A204.1 (cell line): ENCODE data around the gene HRAS.

Source experiments
- FAIRE-seq: peaks from 2 replicates; lab custom pipeline; 2012; peaks lifted over from hg19 to GRCh38; lab: Jason Lieb, UNC

The HRAS gene

DNA sequence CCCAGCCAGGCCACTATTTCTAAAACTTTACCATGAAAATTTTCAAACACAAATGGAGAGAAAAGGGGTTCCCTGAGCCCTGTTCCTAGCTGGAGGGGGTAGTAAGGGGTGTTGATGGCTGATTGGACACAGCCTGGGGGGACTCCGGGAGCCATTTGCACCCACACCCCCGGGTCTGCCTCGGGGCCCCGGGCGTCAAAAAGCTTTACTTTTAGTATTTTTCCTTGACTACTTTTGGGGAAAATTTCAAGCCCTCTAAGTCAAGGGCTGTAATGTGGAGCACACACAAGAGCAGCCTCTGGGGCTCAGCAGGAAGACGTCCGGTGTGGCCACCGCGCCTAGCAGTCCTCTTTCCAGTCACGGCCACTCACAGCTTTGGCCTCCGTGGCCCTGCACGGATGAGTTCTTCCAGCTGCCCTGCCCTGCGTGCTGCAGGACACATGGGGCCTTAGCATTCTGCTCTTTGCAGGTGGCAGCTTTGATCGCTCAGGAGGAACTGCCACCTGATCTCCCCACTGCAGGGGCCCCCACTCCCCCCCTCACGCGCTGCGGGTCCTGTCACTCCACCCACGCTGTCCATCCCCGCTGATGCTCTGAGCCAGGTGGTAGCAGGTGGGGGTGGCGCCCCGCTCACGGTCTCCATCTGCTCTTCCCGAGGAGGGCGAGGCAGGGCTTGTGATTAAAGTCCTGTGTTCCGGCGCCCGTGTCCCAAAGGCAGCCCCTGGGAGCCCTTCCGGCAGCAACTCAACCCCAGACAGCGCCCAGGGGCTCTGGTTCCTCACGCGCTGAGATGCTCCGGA lies 42.7 kb downstream of the HRAS start:
- FAIRE-seq: no peak

DNA sequence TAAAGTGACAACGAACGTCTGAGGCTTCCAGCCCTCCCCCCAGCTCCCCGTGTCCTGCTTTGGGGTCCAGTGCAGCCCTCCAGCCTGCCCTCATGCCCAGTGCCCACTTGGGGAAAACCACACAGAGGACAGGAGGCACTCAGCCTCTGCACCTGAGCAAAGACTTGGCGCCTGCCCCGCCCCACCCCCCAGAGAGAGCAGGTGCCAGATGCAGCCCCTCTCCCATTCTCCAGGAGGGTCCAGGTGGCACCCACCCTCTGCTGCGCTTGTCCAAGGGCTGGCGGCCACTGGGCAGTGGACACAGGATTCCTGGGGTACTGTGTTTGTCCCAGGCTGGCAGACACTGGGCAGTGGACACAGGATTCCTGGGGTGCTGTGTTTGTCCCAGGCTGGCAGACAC lies 44.0 kb downstream of the HRAS start:
- no peak for FAIRE-seq

DNA sequence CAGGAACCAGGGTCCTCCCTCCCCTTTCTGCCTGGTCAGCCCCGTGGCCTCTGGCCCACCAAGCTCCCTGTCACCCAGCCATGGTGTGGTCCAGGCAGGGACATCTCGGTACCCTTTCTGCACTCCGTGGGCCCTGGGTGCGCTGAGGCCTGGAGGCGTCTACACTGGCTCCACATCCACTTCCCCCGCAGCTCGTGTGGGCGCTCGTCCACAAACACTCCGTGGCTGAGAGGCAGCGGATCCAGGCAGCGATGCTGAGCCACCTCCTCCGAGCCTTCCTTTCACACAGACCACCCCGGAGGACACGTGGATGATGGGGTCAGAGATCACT lies 44.5 kb downstream of the HRAS start:
- no peak for FAIRE-seq

DNA sequence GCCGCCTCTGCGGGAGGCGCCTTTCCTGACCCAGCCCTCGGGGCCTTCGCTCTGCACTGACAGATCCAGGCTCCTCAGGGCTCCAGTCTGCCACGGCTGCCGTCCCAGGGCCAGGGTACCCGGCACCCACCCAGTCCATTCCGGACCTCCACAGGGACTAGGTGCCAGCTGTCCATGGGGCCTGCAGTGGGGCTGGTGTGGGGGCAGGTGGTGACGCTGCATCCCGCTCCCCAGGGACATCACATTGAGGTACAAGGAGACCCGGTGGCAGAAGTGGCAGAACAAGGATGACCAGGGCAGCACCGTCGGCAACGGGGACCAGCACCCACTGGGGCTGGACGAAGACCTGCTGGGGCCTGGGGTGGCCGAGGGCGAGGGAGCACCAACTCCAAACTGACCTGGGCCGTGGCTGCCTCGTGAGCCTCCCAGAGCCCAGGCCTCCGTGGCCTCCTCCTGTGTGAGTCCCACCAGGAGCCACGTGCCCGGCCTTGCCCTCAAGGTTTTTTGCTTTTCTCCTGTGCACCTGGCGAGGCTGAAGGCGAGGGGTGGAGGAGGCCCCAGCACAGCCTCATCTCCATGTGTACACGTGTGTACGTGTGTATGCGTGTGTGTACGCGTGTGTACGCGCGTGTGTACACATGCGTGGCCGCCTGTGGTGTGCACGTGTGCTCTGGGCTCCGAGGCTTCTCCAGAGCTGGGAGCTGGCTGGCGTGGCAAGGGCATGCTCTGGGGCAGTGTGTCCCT lies 45.0 kb downstream of the HRAS start:
- no peak for FAIRE-seq

DNA sequence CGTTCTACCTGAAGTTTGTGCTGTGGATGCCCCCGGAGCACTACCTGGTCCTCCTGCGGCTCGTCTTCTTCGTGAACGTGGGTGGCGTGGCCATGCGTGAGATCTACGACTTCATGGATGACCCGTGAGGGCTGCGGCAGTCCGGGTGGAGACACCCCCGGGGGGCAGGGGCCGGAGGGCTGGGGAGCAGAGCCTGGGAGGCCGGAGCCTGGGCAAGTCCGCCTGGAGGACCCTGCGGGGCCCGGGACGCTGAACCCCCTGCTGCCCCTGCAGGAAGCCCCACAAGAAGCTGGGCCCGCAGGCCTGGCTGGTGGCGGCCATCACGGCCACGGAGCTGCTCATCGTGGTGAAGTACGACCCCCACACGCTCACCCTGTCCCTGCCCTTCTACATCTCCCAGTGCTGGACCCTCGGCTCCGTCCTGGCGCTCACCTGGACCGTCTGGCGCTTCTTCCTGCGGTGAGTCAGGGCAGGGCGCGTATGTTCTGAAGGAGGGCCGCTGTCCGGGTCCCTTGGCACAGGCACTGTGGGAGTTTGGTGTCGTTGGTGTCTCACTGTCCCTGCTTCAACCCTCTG lies 45.7 kb downstream of the HRAS start:
- no peak for FAIRE-seq

DNA sequence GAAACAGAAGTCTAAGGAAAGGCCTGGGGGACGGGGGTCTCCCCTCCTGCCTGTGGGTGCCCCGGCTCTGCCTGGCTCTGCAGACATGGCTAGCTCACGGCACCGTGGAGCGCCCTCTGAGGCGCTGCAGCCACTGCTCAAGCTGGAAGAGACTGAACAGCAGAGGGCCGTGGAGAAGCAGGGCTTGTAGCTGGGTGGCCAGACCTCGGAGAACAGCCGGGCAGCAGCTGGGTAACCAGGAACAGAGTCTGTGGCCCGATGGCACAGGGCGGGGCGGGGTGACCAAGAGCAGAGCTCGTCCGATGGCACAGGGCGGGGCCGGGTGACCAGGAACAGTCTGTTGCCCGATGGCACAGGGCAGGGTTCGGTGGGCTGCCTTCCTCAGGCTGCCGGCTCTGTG lies 46.4 kb downstream of the HRAS start:
- FAIRE-seq: no peak

DNA sequence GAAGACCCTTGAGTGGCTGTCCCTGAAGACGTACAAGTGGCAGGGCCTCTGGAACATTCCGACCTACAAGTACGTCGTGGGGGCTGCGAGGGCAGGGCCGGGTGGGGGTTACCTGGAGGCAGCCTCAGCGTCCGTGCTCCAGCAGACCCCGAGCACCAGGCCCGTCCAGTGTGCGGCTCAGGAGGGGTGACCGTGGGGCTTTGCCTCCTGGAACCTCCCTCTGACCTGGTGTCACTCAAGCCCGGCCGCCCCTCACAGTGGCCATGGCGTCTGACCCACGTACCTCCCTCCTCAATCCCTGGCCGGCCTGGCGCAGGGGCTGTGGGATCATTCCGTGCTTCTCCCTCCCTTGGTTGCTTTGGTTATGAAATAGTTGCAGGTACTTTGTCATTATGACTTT lies 46.8 kb downstream of the HRAS start:
- no peak for FAIRE-seq

DNA sequence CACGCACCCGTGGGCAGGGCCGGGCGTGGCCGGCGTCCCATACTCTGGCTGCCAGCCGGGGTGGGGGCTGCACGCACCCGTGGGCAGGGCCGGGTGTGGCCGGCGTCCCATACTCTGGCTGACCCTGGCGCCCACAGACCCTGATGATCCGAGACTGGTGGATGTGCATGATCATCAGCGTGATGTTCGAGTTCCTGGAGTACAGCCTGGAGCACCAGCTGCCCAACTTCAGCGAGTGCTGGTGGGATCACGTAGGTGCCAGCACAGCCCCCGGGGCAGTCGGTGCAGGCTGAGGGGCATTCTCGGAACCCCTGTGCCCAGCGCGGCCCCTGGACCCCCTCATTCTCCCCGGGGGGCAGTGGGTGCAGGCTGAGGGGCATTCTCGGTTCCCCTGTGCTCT lies 47.3 kb downstream of the HRAS start:
- FAIRE-seq: no peak

DNA sequence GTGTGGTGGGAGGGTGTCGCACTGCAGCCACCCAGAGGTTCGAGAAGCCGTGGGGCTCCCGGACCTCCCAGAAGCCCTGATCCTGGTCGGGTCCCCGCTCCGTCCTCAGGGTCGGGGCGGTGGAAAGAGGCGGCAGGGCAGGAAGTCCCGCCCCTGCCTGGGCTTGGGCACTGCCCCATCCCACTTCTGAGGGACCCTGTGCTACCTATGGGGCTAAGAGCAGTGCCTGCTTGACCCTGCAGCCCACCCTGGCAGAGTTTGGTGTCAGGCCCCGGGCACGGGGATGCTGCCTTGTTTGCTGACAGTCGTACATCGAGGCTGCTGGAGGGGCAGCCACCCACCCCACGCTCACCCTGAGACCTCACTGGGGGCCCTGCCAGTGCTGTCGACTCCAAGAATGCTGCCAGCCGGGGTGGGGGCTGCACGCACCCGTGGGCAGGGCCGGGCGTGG lies 47.8 kb downstream of the HRAS start:
- FAIRE-seq: no peak

DNA sequence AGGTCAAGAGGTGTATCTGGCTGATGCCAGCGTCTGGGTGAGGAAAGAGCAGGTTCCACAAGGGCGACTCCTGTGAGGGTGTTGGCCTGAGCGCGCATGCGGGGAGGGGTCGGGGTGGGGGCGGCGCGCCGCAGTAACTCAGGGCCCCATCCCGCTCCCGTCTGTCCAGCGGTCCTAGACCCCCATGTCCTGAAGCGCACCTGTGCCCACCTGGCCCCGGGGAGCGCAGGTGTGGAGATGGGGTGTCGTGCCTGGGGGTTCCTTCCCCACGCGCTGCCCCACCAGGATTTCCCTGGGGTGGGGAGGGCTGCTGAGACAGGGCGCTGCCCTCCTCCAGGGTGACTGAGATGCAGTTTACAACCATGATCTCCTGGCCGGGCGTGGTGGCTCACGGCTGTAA lies 49.2 kb downstream of the HRAS start:
- no peak for FAIRE-seq

DNA sequence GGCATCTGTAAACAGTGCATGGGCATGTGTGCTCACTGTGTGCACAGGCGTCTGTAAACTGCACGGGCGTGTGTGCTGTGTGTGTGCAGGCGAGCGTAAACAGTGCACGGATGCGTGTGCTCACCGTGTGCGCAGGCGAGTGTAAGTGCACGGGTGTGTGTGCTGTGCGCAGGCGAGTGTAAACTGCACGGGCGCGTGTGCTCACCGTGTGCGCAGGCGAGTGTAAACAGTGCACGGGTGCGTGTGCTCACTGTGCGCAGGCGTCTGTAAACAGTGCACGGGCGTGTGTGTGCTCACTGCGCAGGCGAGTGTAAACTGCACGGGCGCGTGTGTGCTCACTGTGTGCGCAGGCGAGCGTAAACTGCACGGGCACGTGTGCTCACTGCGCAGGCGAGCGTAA lies 50.8 kb downstream of the HRAS start:
- no peak for FAIRE-seq
